Pancreas (tissue), 10 donors: ENCODE measurements around the gene STAM. TPM values are rescaled to one million over a fixed set of nuclear protein-coding genes. Genes with fewer than 3 reads are reported as not detected.
A peak's percentile ranks its signal among the peaks of the same experiment; 100 is the strongest.

Experiments
- ATAC-seq, 4 donors: fragments of 200-7000 bp; cut with Tn5 transposase; one replicate each; pipeline versions ENCODE4 v1.8.0 to v1.9.1; 2020; ENCODE audit warnings: mild to moderate bottlenecking in 4 of 4, moderate library complexity in 4 of 4
- DNase-seq, 6 donors: peaks; one replicate each; pipeline ENCODE4 v3.0.0-alpha.2; 2020
- FAIRE-seq: peaks from 2 replicates; lab custom pipeline; 2012; peaks lifted over from hg19 to GRCh38; lab: Jason Lieb, UNC
- H3K27ac ChIP-seq, 4 donors: fragments of 200-600 bp; sonication (generic); 1 replicate in 3 of 4; 2 replicates in 1 of 4; pipeline versions ENCODE4 v1.5.0 to v1.8.0; 2020
- H3K27me3 ChIP-seq, 4 donors: fragments of 200-600 bp; one replicate each; pipeline ENCODE4 v1.8.0; 2021
- H3K36me3 ChIP-seq, 3 donors: fragments of 200-600 bp; sonication (generic) in 1 of 3; one replicate each; pipeline versions ENCODE4 v1.5.0 to v1.8.0; 2020 to 2021
- H3K4me1 ChIP-seq, 3 donors: fragments of 200-600 bp; one replicate each; pipeline ENCODE4 v1.8.0; 2021
- H3K4me3 ChIP-seq, 4 donors: fragments of 200-600 bp; sonication (generic) in 2 of 4; one replicate each; pipeline versions ENCODE4 v1.5.0 to v1.8.0; 2020 to 2021
- H3K9me3 ChIP-seq, 4 donors: fragments of 200-600 bp; one replicate each; pipeline ENCODE4 v1.8.0; 2021
- CTCF ChIP-seq, 4 donors: fragments of 200-600 bp; sonication (generic) in 3 of 4; IDR thresholded peaks; one replicate each; pipeline versions ENCODE4 v1.5.0 to v1.8.0; 2021; ENCODE audit warnings: antibody characterized with exemption in 4 of 4
- WGBS, 2 donors: extraction: QIAGEN DNeasy Blood & Tissue Kit; methylation state at CpG; one replicate each; pipeline ENCODE4 v1.1.7; 2013; 5-methylcytosine and 5-hydroxymethylcytosine counted together
- intact Hi-C, 3 donors: fragments of 100-400 bp; cut with DNase I; formaldehyde crosslinking; loops; one replicate each; pipeline versions ENCODE4 v1.11.1 to v1.14.2; 2022
- polyA plus RNA-seq, 2 donors: library from polyadenylated mRNA; stranded (reverse); fragments of 200-250 nt; gene quantifications; one replicate each; pipeline ENCODE4 v1.2.3, GENCODE V29; 2013
- total RNA-seq, 6 donors: library from RNA; stranded (reverse); fragmentation: NEBNext Ultra II Directional in 4 of 6; extraction: Animal tissue kit (Norgen Biotek cat#: 25700) in 4 of 6; gene quantifications; one replicate each; pipeline versions ENCODE4 v1.2.1 to v1.2.4, GENCODE V29; 2021 to 2023
- donor health status: healthy with polysubstance abuse.
- donor health status: DM: no; HTN: no; CAD: no; lungs with moderate emphysema.
- donor health status: DM: no; HTN: no; CAD: no.
- donor health status: control.
- donor health status: control.
- donor health status: Bipolar disorder and iron deficiency.
- donor health status: DM: yes; HTN: yes; CAD: no.
- donor health status: DM: no; HTN: no; CAD: no.
- donor health status: DM: no; HTN: no; CAD: no.
- donor health status: DM: yes; HTN: yes; CAD: no.

Gene STAM
- total and polyA plus RNA-seq, 8 donors, result 5.4 to 15.4 (median 11.0) TPM

- Histone ChIP-seq H3K36me3 (no peaks in the 10 kb centered on the region), H3K27me3 (no peaks in the 10 kb centered on the region), H3K27ac (no peak overlapping the region), H3K9me3 (no peaks in the 10 kb centered on the region), H3K4me1 (peaks cover 0 to 25% (median 0%) of the 10 kb centered on the region in 3 donors), H3K4me3 (no peak overlapping the region)
- no peak for TF ChIP-seq CTCF (IDR thresholded peaks at IDR 0.05)
- ATAC-seq, result no peak
- FAIRE-seq, result no peak
- intact Hi-C loops, result loop anchor here in 1 of 3 donors (5.0 kb wide), 1 partner anchor 137 kb away; no protein-coding TSS in a partner anchor
- WGBS, 2 donors, result 65 to 78% methylated on average over 6 of the region's 6 CpGs
- DNase-seq, result no peak
Observed at GRCh38 chr10:17744341-17744861, 100.5 kb downstream of the STAM start.

- peaks cover 0 to 15% (median 0%) of the 10 kb centered on the region in 3 donors for H3K4me1 ChIP-seq
- no peak overlapping the region for H3K4me3 ChIP-seq
- intact Hi-C loops, result no loop called here
- no peaks in the 10 kb centered on the region for H3K27me3 ChIP-seq
- no peak for TF ChIP-seq CTCF (IDR thresholded peaks at IDR 0.05)
- H3K27ac ChIP-seq, result peak overlapping the region in 1 of 4 donors; percentile 76
- no peaks in the 10 kb centered on the region for H3K9me3 ChIP-seq
- WGBS, 2 donors, result 77 to 79% methylated on average over 10 of the region's 10 CpGs
- DNase-seq, result peak in 1 of 6 donors; percentile 37
- H3K36me3 ChIP-seq, result no peaks in the 10 kb centered on the region
- no peak for FAIRE-seq
- peak; percentile 72 to 86 (median 84) for ATAC-seq
Observed at GRCh38 chr10:17747883-17748550, 104.1 kb downstream of the STAM start.

GRCh38 chr10:17749890-17750289, 105.9 kb downstream of the STAM start:
- TF ChIP-seq CTCF (IDR thresholded peaks at IDR 0.05), result no peak
- no peak for FAIRE-seq
- DNase-seq, result no peak
- Histone ChIP-seq H3K27me3 (no peaks in the 10 kb centered on the region), H3K36me3 (no peaks in the 10 kb centered on the region), H3K4me1 (peaks cover 0 to 9% (median 0%) of the 10 kb centered on the region in 3 donors), H3K27ac (no peak overlapping the region), H3K4me3 (no peak overlapping the region), H3K9me3 (no peaks in the 10 kb centered on the region)
- ATAC-seq, result no peak
- 96 to 97% methylated on average over 8 of the region's 8 CpGs for WGBS, 2 donors
- intact Hi-C loops, result no loop called here

GRCh38 chr10:17751781-17752445, 108.0 kb downstream of the STAM start, which contains the start of gene TMEM236:
TMEM236 (plus strand) TSS chr10:17752201; CDS start chr10:17752296, 95 bp downstream.
- 69 to 77% methylated on average over 9 of the region's 9 CpGs for WGBS, 2 donors
- Histone ChIP-seq H3K4me3 (no peak within 1 kb of the TSS), H3K4me1 (peaks cover 0 to 12% (median 0%) of the 10 kb centered on the region in 3 donors), H3K27me3 (no peaks in the 10 kb centered on the region), H3K9me3 (no peaks in the 10 kb centered on the region), H3K36me3 (no peaks in the 10 kb centered on the region), H3K27ac (no peak within 1 kb of the TSS)
- DNase-seq (no peak), FAIRE-seq (peak; percentile 43), ATAC-seq (no peak)
- TF ChIP-seq CTCF (IDR thresholded peaks at IDR 0.05), result no peak
- intact Hi-C loops, result no loop called here
